Endothelial cell of umbilical vein (primary cell): Measurements from ENCODE around the gene COL9A1. TPM values are rescaled to one million over a fixed set of nuclear protein-coding genes. Genes with fewer than 3 reads are reported as not detected.

Source experiments
- BruUV-seq: library from RNA; stranded (reverse); fragments of 400-500 nt; replicated peaks from 2 replicates; lab custom pipeline; 2021; lab: Mats Ljungman, UMichigan
- CTCF ChIA-PET: fragments of 300-600, 350-600 bp; sonication (Branson Sonifier 250); formaldehyde crosslinking; loops from one replicate; lab custom pipeline; 2021; ENCODE audit warnings: antibody characterized with exemption, inconsistent platforms; lab: Charles Lee
- POLR2A ChIA-PET: fragments of 300-600, 350-600 bp; sonication (Branson Sonifier 250); formaldehyde crosslinking; loops from one replicate; lab custom pipeline; 2021; ENCODE audit warnings: antibody characterized with exemption, inconsistent platforms; lab: Charles Lee
- DNase-seq: peaks from one replicate; pipeline ENCODE4 v3.0.0-alpha.2; 2011; ENCODE audit warnings: low read depth, low spot score
- FAIRE-seq: peaks from 2 replicates; lab custom pipeline; 2011; peaks lifted over from hg19 to GRCh38; lab: Jason Lieb, UNC
- H2AFZ ChIP-seq: 2 replicates; pipeline ENCODE4 v1.6.0; 2012; ENCODE audit warnings: low read depth, low read length, control low read depth, inconsistent platforms
- H3K27ac ChIP-seq: 2 replicates; pipeline ENCODE4 v1.5.1; 2011; ENCODE audit warnings: low read depth, mild to moderate bottlenecking, control low read depth, low read length, moderate library complexity; ENCODE audit not compliant: insufficient read depth
- H3K27me3 ChIP-seq, 2 experiments: 2 replicates each; pipeline versions ENCODE4 v1.6.0 to v1.6.1; 2011; ENCODE audit warnings: low read length in 2 of 2, mixed read lengths in 1 of 2; ENCODE audit not compliant: control insufficient read depth in 2 of 2, insufficient read depth in 2 of 2
- H3K36me3 ChIP-seq, 2 experiments: 2 replicates in 1 of 2; 3 replicates in 1 of 2; pipeline ENCODE4 v1.5.1; 2011; ENCODE audit warnings: low read length in 2 of 2, mild to moderate bottlenecking in 1 of 2, moderate library complexity in 1 of 2; ENCODE audit not compliant: control insufficient read depth in 2 of 2, insufficient read depth in 2 of 2; ENCODE audit errors: extremely low read depth in 1 of 2
- H3K4me1 ChIP-seq: 3 replicates; pipeline ENCODE4 v1.5.1; 2011; ENCODE audit warnings: mild to moderate bottlenecking, low read length; ENCODE audit not compliant: control insufficient read depth, insufficient read depth; ENCODE audit errors: extremely low read depth
- H3K4me2 ChIP-seq: 2 replicates; pipeline ENCODE4 v1.6.1; 2011; ENCODE audit warnings: low read length, control low read depth, mixed read lengths; ENCODE audit not compliant: insufficient read depth
- H3K4me3 ChIP-seq, 3 experiments: fragments of 200-600 bp in 1 of 3; sonication (generic), shearing (Covaris generic) in 1 of 3; replicated peaks in 1 of 3; 2 replicates each; pipeline ENCODE4 v1.5.1; 2011 to 2016; ENCODE audit warnings: control low read depth in 3 of 3, low read length in 3 of 3, mild to moderate bottlenecking in 2 of 3, inconsistent platforms in 1 of 3, low read depth in 1 of 3, moderate library complexity in 1 of 3; ENCODE audit not compliant: insufficient read depth in 1 of 3
- H3K79me2 ChIP-seq: 2 replicates; pipeline ENCODE4 v1.6.0; 2012; ENCODE audit warnings: low read length, inconsistent platforms; ENCODE audit not compliant: control insufficient read depth, insufficient read depth
- H3K9ac ChIP-seq: replicated peaks from 2 replicates; pipeline ENCODE3; 2011; ENCODE audit warnings: low read length, control low read depth; ENCODE audit not compliant: insufficient read depth; ENCODE audit errors: extremely low read depth
- H3K9me1 ChIP-seq: replicated peaks from 3 replicates; pipeline ENCODE4 v1.6.0; 2011; ENCODE audit warnings: mild to moderate bottlenecking, low read length; ENCODE audit not compliant: control insufficient read depth, insufficient read depth; ENCODE audit errors: extremely low read depth
- H3K9me3 ChIP-seq: replicated peaks from 2 replicates; pipeline ENCODE4 v1.5.1; 2012; ENCODE audit warnings: low read length, inconsistent platforms; ENCODE audit not compliant: control insufficient read depth, insufficient read depth
- H4K20me1 ChIP-seq: replicated peaks from 2 replicates; pipeline ENCODE3; 2011; ENCODE audit warnings: mild to moderate bottlenecking, low read length; ENCODE audit not compliant: control insufficient read depth, insufficient read depth; ENCODE audit errors: extremely low read depth
- CTCF ChIP-seq, 2 donors: IDR thresholded peaks; 1 replicate in 1 of 2; 2 replicates in 1 of 2; pipeline ENCODE4 v1.5.1; 2011; ENCODE audit warnings: low read length in 2 of 2, mild to moderate bottlenecking in 2 of 2, moderate library complexity in 2 of 2, control low read depth in 1 of 2, inconsistent platforms in 1 of 2, low read depth in 1 of 2; ENCODE audit not compliant: insufficient read depth in 1 of 2; ENCODE audit errors: extremely low read depth in 1 of 2
- EZH2 ChIP-seq: IDR thresholded peaks from 2 replicates; pipeline ENCODE4 v1.6.1; 2012; ENCODE audit warnings: borderline replicate concordance, low read depth, mild to moderate bottlenecking, moderate library complexity, low read length, inconsistent platforms; ENCODE audit not compliant: severe bottlenecking
- FOS ChIP-seq: IDR thresholded peaks from 2 replicates; pipeline ENCODE4 v1.6.1; 2011; ENCODE audit warnings: mild to moderate bottlenecking, low read length, moderate library complexity, borderline replicate concordance; ENCODE audit not compliant: insufficient read depth
- JUN ChIP-seq: IDR thresholded peaks from 2 replicates; pipeline ENCODE4 v1.6.1; 2011; ENCODE audit warnings: borderline replicate concordance, low read depth; ENCODE audit not compliant: insufficient read length, insufficient read depth
- MYC ChIP-seq: IDR thresholded peaks from one replicate; pipeline ENCODE4 v1.6.1; 2011; ENCODE audit warnings: mild to moderate bottlenecking, low read depth, low read length
- POLR2A ChIP-seq: IDR thresholded peaks from 2 replicates; pipeline ENCODE4 v1.6.1; 2012; ENCODE audit warnings: low read depth, mild to moderate bottlenecking, control low read depth, low read length
- POLR2AphosphoS5 ChIP-seq: IDR thresholded peaks from 2 replicates; pipeline ENCODE4 v1.6.1; 2012; ENCODE audit warnings: low read depth, mild to moderate bottlenecking, control low read depth, low read length, moderate library complexity; ENCODE audit not compliant: insufficient read depth
- dilution Hi-C: fragments of 300-500 bp; cut with MboI; formaldehyde crosslinking; loops from one replicate; pipeline ENCODE4 v1.15.0; 2019; ENCODE audit warnings: low sequenced_read_pairs; ENCODE audit not compliant: extremely low pct_ligation_motif_present
- intact Hi-C: fragments of 100-400 bp; cut with micrococcal nuclease; formaldehyde crosslinking; loops from one replicate; pipeline ENCODE4 v1.10.0; 2022
- polyA plus RNA-seq, 4 experiments: library from polyadenylated mRNA; depleted of rRNA in 3 of 4; stranded (reverse) in 3 of 4; unstranded in 1 of 4; fragments of >200 nt; gene quantifications; 2 replicates each; pipeline versions ENCODE4 v1.2.1 to v1.2.3, GENCODE V29; 2011 to 2012; ENCODE audit warnings: missing spikeins in 1 of 4
- total RNA-seq: library from RNA; stranded (reverse); gene quantifications from 2 replicates; pipeline ENCODE4 v1.2.3, GENCODE V29; 2021
- TF ChIP-seq, protein P1 (sequence below): IDR thresholded peaks from 2 replicates; pipeline ENCODE4 v1.6.1; 2011; ENCODE audit not compliant: insufficient read depth, insufficient read length

The COL9A1 gene
- total and polyA plus RNA-seq, 2 donors (not counting 3 experiments of a cell fraction or from before 2014, with no cell fraction given): not detected

DNA sequence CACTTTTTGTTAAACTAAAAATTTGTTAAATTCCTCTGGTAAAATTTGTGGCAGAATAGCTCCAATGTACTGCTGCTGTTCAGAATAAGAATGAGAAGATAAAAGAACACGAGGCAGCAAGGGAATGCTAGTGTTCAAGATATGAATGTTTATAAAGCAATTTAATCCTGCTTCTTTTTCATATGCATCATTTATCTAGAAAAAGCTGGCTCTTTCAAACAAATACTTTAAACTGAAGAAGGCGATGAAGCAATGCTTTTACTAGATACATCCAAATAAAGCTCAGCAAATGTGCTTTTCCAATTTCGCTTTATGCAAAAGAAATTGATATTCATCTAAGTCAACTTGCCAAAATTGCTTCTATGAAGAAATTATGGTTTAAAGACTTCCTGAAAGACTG is 66.5 kb downstream of the COL9A1 start:
- dilution Hi-C loops (no loop called here), intact Hi-C loops (no loop called here)
- POLR2A ChIA-PET: no interaction called here
- no peaks in the 10 kb centered on the region for H3K9me3 ChIP-seq
- no peak overlapping the region for H2AFZ ChIP-seq
- no peak overlapping the region for H3K27ac ChIP-seq
- TF ChIP-seq CTCF (IDR thresholded peaks at IDR 0.05; ENCODE audit: extremely low read depth in 1 of 2, insufficient read depth in 1 of 2, low read depth in 1 of 2, low read length in 2 of 2): no peak
- TF ChIP-seq JUN: no peak
- TF ChIP-seq EZH2: no peak
- DNase-seq (no peak), FAIRE-seq (no peak)
- H3K36me3 ChIP-seq: no peaks in the 10 kb centered on the region
- H3K9ac ChIP-seq: no peak overlapping the region
- CTCF ChIA-PET: interaction anchor here (0.9 kb wide), 1 partner anchor 15 kb away, joined by 3 read pairs; no protein-coding TSS in a partner anchor
- no peaks in the 10 kb centered on the region for H3K9me1 ChIP-seq
- H3K4me1 ChIP-seq: no peaks in the 10 kb centered on the region
- no peak overlapping the region for H3K4me3 ChIP-seq
- no peak overlapping the region for H3K4me2 ChIP-seq
- H3K79me2 ChIP-seq: no peaks in the 10 kb centered on the region
- no peaks in the 10 kb centered on the region for H3K27me3 ChIP-seq
- no TSS peak for BruUV-seq
- H4K20me1 ChIP-seq: no peaks in the 10 kb centered on the region

- no peak overlapping the region for H3K4me2 ChIP-seq
- no peaks in the 10 kb centered on the region for H3K9me1 ChIP-seq
- no peaks in the 10 kb centered on the region for H3K4me1 ChIP-seq
- no peak for FAIRE-seq
- no peak for DNase-seq
- no TSS peak for BruUV-seq
- H3K9ac ChIP-seq: no peak overlapping the region
- CTCF ChIA-PET: interaction anchor here (0.7 kb wide), 1 partner anchor 13 kb away, joined by 3 read pairs; no protein-coding TSS in a partner anchor
- H3K4me3 ChIP-seq: no peak overlapping the region
- intact Hi-C loops (no loop called here), dilution Hi-C loops (no loop called here)
- no peaks in the 10 kb centered on the region for H3K36me3 ChIP-seq
- H3K9me3 ChIP-seq: no peaks in the 10 kb centered on the region
- H3K27ac ChIP-seq: no peak overlapping the region
- TF ChIP-seq POLR2AphosphoS5 (no peak), EZH2 (no peak), CTCF (IDR thresholded peaks at IDR 0.05; ENCODE audit: extremely low read depth in 1 of 2, insufficient read depth in 1 of 2, low read depth in 1 of 2, low read length in 2 of 2) (no peak), FOS (no peak), MYC (no peak), JUN (no peak), POLR2A (no peak)
- TF ChIP-seq, protein P1, sequence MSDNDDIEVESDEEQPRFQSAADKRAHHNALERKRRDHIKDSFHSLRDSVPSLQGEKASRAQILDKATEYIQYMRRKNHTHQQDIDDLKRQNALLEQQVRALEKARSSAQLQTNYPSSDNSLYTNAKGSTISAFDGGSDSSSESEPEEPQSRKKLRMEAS: no peak
- H3K27me3 ChIP-seq: no peaks in the 10 kb centered on the region
- POLR2A ChIA-PET: no interaction called here
- H2AFZ ChIP-seq: no peak overlapping the region
- no peaks in the 10 kb centered on the region for H4K20me1 ChIP-seq
- H3K79me2 ChIP-seq: no peaks in the 10 kb centered on the region
Measured at GRCh38 chr6:70234561-70235236, 68.2 kb downstream of the COL9A1 start.
